IPS DF 6.9 (cell line): ENCODE data around the gene CACNG8.

Experiments used
- DNase-seq: peaks from one replicate; pipeline ENCODE4 v3.0.0-alpha.2; 2013; ENCODE audit warnings: low read depth, low spot score
- H3K27ac ChIP-seq: one replicate; pipeline ENCODE4 v1.5.1; 2013; ENCODE audit warnings: low read length, control low read depth
- H3K27me3 ChIP-seq: 2 replicates; pipeline ENCODE4 v1.6.1; 2013; ENCODE audit warnings: mild to moderate bottlenecking, low read length; ENCODE audit not compliant: control insufficient read depth, insufficient read depth
- H3K36me3 ChIP-seq: 2 replicates; pipeline ENCODE4 v1.6.1; 2013; ENCODE audit warnings: low read length; ENCODE audit not compliant: control insufficient read depth, insufficient read depth
- H3K4me1 ChIP-seq: 2 replicates; pipeline ENCODE4 v1.6.1; 2013; ENCODE audit warnings: low read length; ENCODE audit not compliant: control insufficient read depth, insufficient read depth
- H3K4me3 ChIP-seq: 2 replicates; pipeline ENCODE4 v1.5.1; 2013; ENCODE audit warnings: mild to moderate bottlenecking, low read length
- H3K9me3 ChIP-seq: 2 replicates; pipeline ENCODE4 v1.6.1; 2013; ENCODE audit warnings: low read length, inconsistent platforms; ENCODE audit not compliant: control insufficient read depth, insufficient read depth
- WGBS: extraction: QIAGEN DNeasy Blood & Tissue Kit; methylation state at CpG from one replicate; pipeline ENCODE4 v1.1.7; 2013; ENCODE audit warnings: mixed read lengths, missing lambda C conversion rate; ENCODE audit not compliant: insufficient read length, insufficient coverage; 5-methylcytosine and 5-hydroxymethylcytosine counted together

The CACNG8 gene

DNA sequence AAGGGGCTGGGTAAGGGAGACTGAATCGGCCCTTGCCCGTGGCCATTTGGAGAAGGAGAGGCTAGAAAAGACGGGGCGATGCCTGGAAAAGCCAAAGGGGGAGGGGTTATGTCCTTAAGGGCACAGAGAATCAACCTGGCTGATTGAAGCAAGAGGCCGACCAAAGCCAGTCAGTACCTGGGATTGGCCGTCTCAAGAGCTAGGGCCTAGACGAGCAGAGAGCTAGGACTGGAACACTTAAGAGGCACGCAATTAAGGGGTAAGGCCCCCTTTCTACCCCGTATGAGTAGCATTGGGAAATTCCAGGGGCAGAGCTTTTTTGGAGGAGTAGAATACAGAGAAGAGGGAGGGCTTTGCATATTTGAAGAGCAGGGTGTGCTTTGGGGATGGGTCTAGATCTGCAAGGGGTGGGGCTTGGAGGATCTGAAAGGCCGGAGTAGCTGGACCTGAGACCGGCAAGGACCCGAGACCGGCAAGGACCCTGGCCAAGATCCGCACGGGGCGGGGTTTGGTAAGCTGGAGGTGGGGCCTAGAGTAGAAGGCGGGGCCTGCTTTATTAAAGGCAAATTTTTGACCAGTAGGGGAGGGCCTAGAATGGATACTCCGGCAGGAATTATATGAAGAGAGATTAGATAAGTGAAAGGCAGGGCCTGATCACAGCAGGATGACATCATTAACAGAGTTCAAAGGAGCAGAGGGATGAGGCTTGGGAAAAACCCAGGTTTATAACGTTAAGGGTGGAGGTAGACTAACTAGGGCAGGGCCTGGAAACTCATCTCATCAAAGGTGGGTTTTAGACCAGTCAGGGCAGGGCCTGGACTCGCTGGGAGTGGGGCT, 18.0 kb downstream of the CACNG8 start:
- Histone ChIP-seq H3K4me1 (peaks cover 6% of the 10 kb centered on the region; the same call in 1 of the 2 replicates), H3K4me3 (peak overlapping the region; percentile 36; the same call in 1 of the 2 replicates), H3K9me3 (no peaks in the 10 kb centered on the region), H3K27ac (no peak overlapping the region), H3K27me3 (no peaks in the 10 kb centered on the region), H3K36me3 (no peaks in the 10 kb centered on the region; the same call in 1 of the 2 replicates)
- DNase-seq, result no peak
- WGBS, result no CpG with 5 or more reads among the region's 20 CpGs

DNA sequence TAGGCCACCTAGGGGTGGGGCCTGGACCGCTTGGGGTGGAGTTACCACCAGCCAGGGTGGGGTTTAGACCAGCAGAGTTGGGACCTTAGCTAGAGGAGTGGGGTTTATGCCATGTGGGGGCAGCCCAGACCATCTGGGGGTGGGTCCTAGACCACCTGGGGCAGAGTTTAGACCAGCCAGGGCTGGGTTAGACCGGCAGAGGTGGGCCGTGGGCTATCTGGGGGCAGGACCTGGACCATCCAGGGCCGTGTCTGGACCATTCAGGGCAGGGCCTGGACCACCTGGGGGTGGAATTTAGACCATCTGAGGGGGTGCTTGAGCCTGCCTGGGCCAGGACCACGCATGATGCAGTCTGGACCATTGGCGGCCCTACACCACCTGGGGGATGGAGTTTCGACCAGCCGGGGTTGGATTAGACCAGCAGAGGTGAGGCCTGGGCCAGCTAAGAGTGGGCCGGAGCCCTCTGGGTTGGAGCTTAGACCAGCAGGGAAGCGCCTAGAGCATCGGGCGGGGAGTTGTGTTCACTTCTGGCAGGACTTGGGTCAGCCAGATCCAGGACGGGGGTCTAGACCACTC, 18.7 kb downstream of the CACNG8 start:
- no peaks in the 10 kb centered on the region; the same call in 1 of the 2 replicates for H3K36me3 ChIP-seq
- no peak overlapping the region for H3K27ac ChIP-seq
- H3K27me3 ChIP-seq, result no peaks in the 10 kb centered on the region
- H3K4me3 ChIP-seq, result peak overlapping the region; percentile 17
- no peak for DNase-seq
- H3K4me1 ChIP-seq, result peaks cover 6% of the 10 kb centered on the region; the same call in 1 of the 2 replicates
- WGBS, result no CpG with 5 or more reads among the region's 13 CpGs
- H3K9me3 ChIP-seq, result no peaks in the 10 kb centered on the region

DNA sequence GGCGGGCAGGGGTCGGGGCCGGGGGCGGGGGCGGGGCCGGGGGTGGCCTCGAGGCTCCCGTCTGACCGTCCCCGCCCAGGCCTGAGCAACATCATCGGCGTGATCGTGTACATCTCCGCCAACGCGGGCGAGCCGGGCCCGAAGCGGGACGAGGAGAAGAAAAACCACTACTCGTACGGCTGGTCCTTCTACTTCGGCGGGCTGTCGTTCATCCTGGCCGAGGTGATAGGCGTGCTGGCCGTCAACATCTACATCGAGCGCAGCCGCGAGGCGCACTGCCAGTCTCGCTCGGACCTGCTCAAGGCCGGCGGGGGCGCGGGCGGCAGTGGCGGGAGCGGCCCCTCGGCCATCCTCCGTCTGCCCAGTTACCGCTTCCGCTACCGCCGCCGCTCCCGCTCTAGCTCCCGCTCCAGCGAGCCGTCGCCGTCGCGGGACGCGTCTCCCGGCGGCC, 19.3 kb downstream of the CACNG8 start:
- Histone ChIP-seq H3K27ac (no peak overlapping the region), H3K36me3 (no peaks in the 10 kb centered on the region; the same call in 1 of the 2 replicates), H3K9me3 (no peaks in the 10 kb centered on the region), H3K4me3 (peak overlapping the region; percentile 40), H3K4me1 (peaks cover 6% of the 10 kb centered on the region; the same call in 1 of the 2 replicates), H3K27me3 (no peaks in the 10 kb centered on the region)
- WGBS, result no CpG with 5 or more reads among the region's 62 CpGs
- DNase-seq, result no peak

DNA sequence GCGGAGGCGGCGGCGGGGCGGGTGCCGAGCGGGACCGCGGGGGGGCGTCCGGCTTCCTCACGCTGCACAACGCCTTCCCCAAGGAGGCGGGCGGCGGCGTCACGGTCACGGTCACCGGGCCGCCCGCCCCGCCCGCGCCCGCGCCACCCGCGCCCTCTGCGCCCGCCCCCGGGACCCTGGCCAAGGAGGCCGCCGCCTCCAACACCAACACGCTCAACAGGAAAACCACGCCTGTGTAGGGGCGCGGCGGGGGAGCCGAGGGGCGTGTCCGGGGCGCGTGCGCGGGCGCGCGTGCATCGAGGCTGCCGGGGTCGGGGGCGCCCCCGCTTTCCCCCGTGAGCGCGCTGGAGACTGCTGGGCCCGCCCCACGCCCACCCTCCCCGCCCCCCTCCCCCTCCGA, 19.9 kb downstream of the CACNG8 start:
- Histone ChIP-seq H3K4me1 (peaks cover 6% of the 10 kb centered on the region; the same call in 1 of the 2 replicates), H3K36me3 (no peaks in the 10 kb centered on the region; the same call in 1 of the 2 replicates), H3K9me3 (no peaks in the 10 kb centered on the region), H3K27me3 (no peaks in the 10 kb centered on the region), H3K4me3 (peak overlapping the region; percentile 27; the same call in 1 of the 2 replicates), H3K27ac (no peak overlapping the region)
- DNase-seq, result no peak
- no CpG with 5 or more reads among the region's 61 CpGs for WGBS

DNA sequence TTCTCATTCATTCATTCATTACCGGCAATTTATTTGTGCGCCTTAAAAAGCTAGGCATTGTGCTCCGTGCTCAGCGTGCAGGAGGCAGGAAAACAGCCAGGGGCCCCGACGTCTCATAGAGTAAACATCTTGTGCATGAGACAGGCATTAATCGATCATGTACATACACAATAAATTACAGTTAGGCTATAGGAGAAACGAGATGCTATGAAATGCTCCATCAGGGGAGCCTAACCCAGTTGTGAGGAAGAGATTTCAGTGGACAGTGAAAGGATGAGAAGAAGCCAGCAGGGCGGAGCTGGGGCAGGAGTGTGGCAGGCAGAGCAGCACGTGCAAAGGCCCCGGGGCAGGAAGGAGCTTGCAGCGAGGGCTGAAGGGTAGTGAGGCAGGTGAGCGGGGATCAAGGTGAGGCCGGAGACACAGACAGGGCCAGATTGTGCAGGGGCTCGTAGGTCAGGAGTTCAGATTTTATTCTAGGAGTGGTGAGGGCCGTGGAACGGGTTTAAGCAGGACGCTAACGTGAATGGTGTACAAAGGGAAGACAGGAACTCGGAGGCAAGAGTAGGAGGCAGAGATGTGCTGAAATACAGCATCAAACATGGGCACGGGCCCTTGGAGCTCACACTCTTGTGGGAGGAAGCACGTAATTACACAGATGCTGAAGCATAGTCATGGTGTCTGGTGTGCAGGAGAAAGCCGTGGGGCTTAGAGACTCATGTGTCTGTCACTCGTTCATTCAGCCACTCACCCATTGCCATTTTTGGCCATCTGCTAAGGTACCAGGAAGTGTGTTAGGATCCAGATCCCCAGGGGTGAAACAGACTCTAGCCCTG, 20.9 kb downstream of the CACNG8 start:
- Histone ChIP-seq H3K4me3 (no peak overlapping the region), H3K27me3 (no peaks in the 10 kb centered on the region), H3K27ac (no peak overlapping the region), H3K36me3 (no peaks in the 10 kb centered on the region; the same call in 1 of the 2 replicates), H3K4me1 (peaks cover 6% of the 10 kb centered on the region; the same call in 1 of the 2 replicates), H3K9me3 (no peaks in the 10 kb centered on the region)
- no peak for DNase-seq
- no CpG with 5 or more reads among the region's 24 CpGs for WGBS

DNA sequence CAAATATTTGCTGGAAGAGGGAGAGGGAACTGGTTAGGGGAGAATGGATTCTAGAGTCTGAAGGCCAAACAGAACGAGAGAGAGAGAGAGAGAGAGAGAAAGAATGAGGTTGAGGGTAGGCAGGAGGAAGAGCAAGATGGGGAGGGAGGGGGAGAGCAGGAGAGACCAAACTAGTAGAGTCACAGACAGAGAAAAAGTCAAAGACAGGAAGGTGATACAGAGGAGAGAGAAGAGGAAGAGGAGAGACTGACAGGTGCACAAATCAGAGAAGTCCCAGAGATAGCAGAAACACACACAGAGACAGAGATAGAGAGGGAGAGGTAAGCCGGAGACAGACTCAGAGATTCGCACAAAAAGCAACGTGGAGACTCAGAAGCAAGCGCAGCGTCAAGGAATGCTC, 23.1 kb downstream of the CACNG8 start:
- Histone ChIP-seq H3K9me3 (no peaks in the 10 kb centered on the region), H3K27ac (no peak overlapping the region), H3K36me3 (no peaks in the 10 kb centered on the region; the same call in 1 of the 2 replicates), H3K4me3 (no peak overlapping the region), H3K27me3 (no peaks in the 10 kb centered on the region), H3K4me1 (peaks cover 6% of the 10 kb centered on the region; the same call in 1 of the 2 replicates)
- WGBS, result no CpG with 5 or more reads among the region's 6 CpGs
- no peak for DNase-seq

DNA sequence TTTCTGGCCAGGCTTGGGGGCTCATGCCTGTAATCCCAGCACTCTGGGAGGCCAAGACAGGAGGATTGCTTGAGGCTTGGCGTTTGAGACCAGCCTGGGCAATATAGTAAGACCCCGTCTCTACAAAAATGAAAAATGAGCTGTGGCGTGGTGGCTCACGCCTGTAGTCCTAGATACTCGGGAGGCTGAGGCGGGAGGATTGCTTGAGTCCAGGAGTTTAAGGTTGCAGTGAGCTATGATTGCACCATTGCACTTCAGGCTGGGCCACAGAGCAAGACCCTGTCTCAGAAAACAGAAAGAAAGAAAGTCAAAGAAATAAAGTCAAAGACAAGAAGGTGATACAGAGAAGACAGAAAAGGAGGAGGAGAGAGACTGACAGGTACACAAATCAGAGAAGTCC, 26.2 kb downstream of the CACNG8 start:
- H3K4me3 ChIP-seq, result no peak overlapping the region
- no peaks in the 10 kb centered on the region; the same call in 1 of the 2 replicates for H3K27me3 ChIP-seq
- WGBS, result no CpG with 5 or more reads among the region's 6 CpGs
- DNase-seq, result no peak
- no peaks in the 10 kb centered on the region for H3K4me1 ChIP-seq
- no peaks in the 10 kb centered on the region for H3K9me3 ChIP-seq
- no peak overlapping the region for H3K27ac ChIP-seq
- H3K36me3 ChIP-seq, result no peaks in the 10 kb centered on the region

DNA sequence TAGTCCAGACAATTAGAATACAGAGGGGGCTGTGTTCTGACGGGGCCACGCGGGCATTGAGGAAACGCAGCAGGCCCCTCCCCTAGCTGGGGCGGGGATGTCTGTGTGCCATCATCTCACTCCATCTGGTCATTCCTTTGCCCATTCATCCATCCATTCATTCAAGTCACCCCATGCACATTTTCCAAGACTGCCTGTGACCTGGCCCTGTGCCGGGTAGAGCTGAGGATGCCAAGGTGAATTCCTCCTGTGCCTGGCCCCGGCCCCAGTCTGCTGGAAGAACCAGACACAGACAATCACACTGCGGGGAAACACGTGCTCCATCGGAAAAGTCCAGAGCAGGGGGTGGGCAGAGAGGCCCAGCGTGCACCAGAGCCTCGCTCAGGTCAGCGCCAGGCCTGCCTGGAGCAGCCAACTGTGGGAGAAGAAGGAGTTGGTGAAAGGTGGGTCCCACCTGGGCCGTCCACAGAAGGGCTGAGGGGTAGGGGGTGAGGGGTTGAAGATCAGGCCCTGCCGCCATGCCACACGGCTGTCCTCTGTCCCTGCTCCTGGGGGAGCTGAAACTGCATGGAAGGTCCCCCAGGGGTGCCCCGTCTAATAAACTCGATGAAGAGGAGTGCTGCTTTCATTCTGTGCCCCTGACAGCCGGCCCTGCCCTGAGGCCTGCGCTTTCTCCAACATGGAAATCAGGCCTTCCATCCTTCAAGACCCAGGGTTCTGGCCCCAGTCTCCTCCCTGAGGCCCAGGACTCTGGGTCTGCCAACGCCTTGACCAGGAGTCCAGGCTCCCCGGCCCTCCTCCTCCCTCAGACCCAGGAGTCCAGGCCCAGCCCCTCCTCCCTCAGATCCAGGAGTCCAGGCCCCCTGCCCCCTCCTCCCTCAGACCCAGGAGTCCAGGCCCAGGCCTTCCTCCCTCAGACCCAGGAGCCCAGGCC, 27.1 kb downstream of the CACNG8 start:
- no peak overlapping the region for H3K27ac ChIP-seq
- no peaks in the 10 kb centered on the region for H3K4me1 ChIP-seq
- H3K4me3 ChIP-seq, result no peak overlapping the region
- WGBS, result no CpG with 5 or more reads among the region's 22 CpGs
- H3K36me3 ChIP-seq, result no peaks in the 10 kb centered on the region
- H3K9me3 ChIP-seq, result no peaks in the 10 kb centered on the region
- H3K27me3 ChIP-seq, result no peaks in the 10 kb centered on the region; the same call in 1 of the 2 replicates
- DNase-seq, result no peak

DNA sequence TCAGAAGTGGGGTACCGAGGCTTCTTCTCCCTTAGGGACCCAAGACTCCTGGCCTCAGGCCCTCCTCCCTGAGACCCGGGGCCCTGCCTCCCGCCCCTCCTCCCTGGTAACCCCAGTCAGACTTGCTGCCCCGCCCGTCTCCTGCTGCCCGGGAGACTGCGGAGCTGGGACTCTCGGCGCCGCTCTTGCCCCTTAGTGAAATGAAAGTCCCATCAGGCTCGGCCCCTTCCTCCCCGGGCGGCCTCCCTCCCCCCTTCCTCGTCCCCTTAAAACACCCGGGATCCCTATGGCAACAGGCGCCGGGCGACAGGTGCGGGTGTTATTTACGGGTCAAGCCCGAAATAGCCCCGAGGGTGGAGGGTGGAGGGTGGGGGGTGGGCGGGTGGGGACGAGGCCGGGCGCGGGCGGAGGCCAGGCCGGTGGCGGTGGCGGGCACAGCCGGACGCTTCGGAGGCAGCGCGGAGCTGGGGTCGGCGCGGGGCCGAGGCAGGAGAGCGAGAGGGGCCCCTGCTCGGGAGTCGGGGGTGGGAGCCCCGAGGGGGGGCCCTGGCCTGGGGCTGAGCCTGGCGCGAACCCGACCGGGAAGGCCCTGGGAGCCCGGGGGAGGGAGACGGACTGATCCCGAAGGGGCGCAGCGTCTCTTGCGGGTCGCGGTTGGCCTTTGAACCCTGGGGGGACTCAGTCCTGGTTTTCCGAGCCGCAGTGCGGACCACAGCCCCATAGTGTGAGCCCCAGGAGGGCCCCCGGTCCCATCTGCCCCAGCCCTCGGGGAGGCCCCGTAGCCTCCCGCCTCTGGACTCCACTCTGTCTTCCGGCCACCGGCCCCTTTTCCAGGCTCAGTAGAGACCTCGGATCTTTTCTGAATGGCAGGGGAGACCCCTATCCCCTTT, 28.7 kb downstream of the CACNG8 start, which contains the start of gene CACNG6:
Gene CACNG6 (plus strand): TSS at position 414 of the 890 bp plus-strand sequence. CDS start 1,241 bp downstream, outside the sequence.
- no peak for DNase-seq
- no peak within 1 kb of the TSS for H3K27ac ChIP-seq
- no peaks in the 10 kb centered on the region for H3K9me3 ChIP-seq
- no peaks in the 10 kb centered on the region for H3K4me1 ChIP-seq
- no CpG with 5 or more reads among the region's 66 CpGs for WGBS
- H3K27me3 ChIP-seq, result no peaks in the 10 kb centered on the region; the same call in 1 of the 2 replicates
- H3K4me3 ChIP-seq, result peak within 1 kb of the TSS; percentile 43; the same call in 1 of the 2 replicates
- H3K36me3 ChIP-seq, result no peaks in the 10 kb centered on the region
